Osteoblast (primary cell): Measurements from ENCODE around the gene CLCN5. TPM values are rescaled to one million over a fixed set of nuclear protein-coding genes. Genes with fewer than 3 reads are reported as not detected.

Experiments
- DNase-seq: peaks from one replicate; pipeline ENCODE4 v3.0.0; 2011; ENCODE audit warnings: low spot score, mixed read lengths; ENCODE audit not compliant: insufficient read length; ENCODE audit errors: missing footprints
- H2AFZ ChIP-seq: 2 replicates; pipeline ENCODE4 v1.6.0; 2011; ENCODE audit warnings: mild to moderate bottlenecking, low read length
- H3K27ac ChIP-seq: 2 replicates; pipeline ENCODE4 v1.5.1; 2011; ENCODE audit warnings: mild to moderate bottlenecking, low read depth, low read length, moderate library complexity
- H3K27me3 ChIP-seq: 2 replicates; pipeline ENCODE4 v1.6.0; 2012; ENCODE audit warnings: mild to moderate bottlenecking, control low read depth, inconsistent platforms, low read length, moderate library complexity; ENCODE audit not compliant: insufficient read depth
- H3K36me3 ChIP-seq: 2 replicates; pipeline ENCODE4 v1.5.1; 2011; ENCODE audit warnings: mild to moderate bottlenecking, low read length, control low read depth, moderate library complexity; ENCODE audit not compliant: insufficient read depth
- H3K4me1 ChIP-seq: 2 replicates; pipeline ENCODE4 v1.5.1; 2011; ENCODE audit warnings: mild to moderate bottlenecking, low read length, control low read depth, moderate library complexity; ENCODE audit not compliant: insufficient read depth
- H3K4me2 ChIP-seq: 2 replicates; pipeline ENCODE4 v1.6.0; 2011; ENCODE audit warnings: mild to moderate bottlenecking, low read length; ENCODE audit not compliant: insufficient read depth
- H3K4me3 ChIP-seq: fragments of 200-600 bp; sonication (generic); 3 replicates; pipeline ENCODE4 v1.5.1; 2012; ENCODE audit warnings: mild to moderate bottlenecking, low read length, inconsistent platforms; ENCODE audit not compliant: insufficient read depth
- H3K79me2 ChIP-seq: 2 replicates; pipeline ENCODE4 v1.6.0; 2012; ENCODE audit warnings: mild to moderate bottlenecking, low read length, control low read depth, inconsistent platforms; ENCODE audit not compliant: insufficient read depth
- H3K9me3 ChIP-seq: 2 replicates; pipeline ENCODE4 v1.5.1; 2011; ENCODE audit warnings: low read depth, low read length, control low read depth
- H4K20me1 ChIP-seq: 2 replicates; pipeline ENCODE4 v1.6.0; 2012; ENCODE audit warnings: mild to moderate bottlenecking, low read length, control low read depth; ENCODE audit not compliant: insufficient read depth
- CTCF ChIP-seq: IDR thresholded peaks from 2 replicates; pipeline ENCODE4 v1.5.1; 2011; ENCODE audit warnings: mild to moderate bottlenecking, low read depth, low read length, moderate library complexity; ENCODE audit errors: extremely low read depth
- total RNA-seq: library from RNA; depleted of rRNA; stranded (reverse); fragments of >200 nt; gene quantifications from 2 replicates; pipeline ENCODE4 v1.2.3, GENCODE V29; 2012

Gene CLCN5
- total RNA-seq, 1 donor: 13.0 TPM

- Histone ChIP-seq H3K4me1 (no peaks in the 10 kb centered on the region), H4K20me1 (no peaks in the 10 kb centered on the region)
These were observed 174.7 kb downstream of the CLCN5 start for GRCh38 chrX:50097071-50097470.

GRCh38 chrX:50098241-50098640, 175.8 kb downstream of the CLCN5 start:
- Histone ChIP-seq H4K20me1 (no peaks in the 10 kb centered on the region), H3K27me3 (peaks cover 4% of the 10 kb centered on the region), H3K9me3 (no peaks in the 10 kb centered on the region), H3K79me2 (no peaks in the 10 kb centered on the region), H3K36me3 (no peaks in the 10 kb centered on the region), H3K4me2 (no peak overlapping the region), H3K4me3 (no peak overlapping the region), H3K27ac (no peak overlapping the region), H3K4me1 (no peaks in the 10 kb centered on the region), H2AFZ (no peak overlapping the region)
- no peak for TF ChIP-seq CTCF
- no peak for DNase-seq

More at GRCh38 chrX:50097071-50097470, 174.7 kb downstream of the CLCN5 start:
- Histone ChIP-seq H3K4me3 (no peak overlapping the region), H3K27ac (no peak overlapping the region), H3K27me3 (peaks cover 4% of the 10 kb centered on the region), H3K79me2 (no peaks in the 10 kb centered on the region), H3K4me2 (no peak overlapping the region), H3K36me3 (no peaks in the 10 kb centered on the region), H2AFZ (no peak overlapping the region), H3K9me3 (no peaks in the 10 kb centered on the region)
- TF ChIP-seq CTCF: no peak
- no peak for DNase-seq

- DNase-seq: no peak
- TF ChIP-seq CTCF: no peak
- H3K4me2 ChIP-seq: no peak overlapping the region
These were observed 176.4 kb downstream of the CLCN5 start for GRCh38 chrX:50098749-50099148.

GRCh38 chrX:50099331-50099730, 176.9 kb downstream of the CLCN5 start:
- H4K20me1 ChIP-seq: no peaks in the 10 kb centered on the region
- H3K4me1 ChIP-seq: no peaks in the 10 kb centered on the region
- H3K27me3 ChIP-seq: peaks cover 4% of the 10 kb centered on the region
- TF ChIP-seq CTCF: no peak
- no peaks in the 10 kb centered on the region for H3K79me2 ChIP-seq
- H2AFZ ChIP-seq: no peak overlapping the region
- H3K4me2 ChIP-seq: no peak overlapping the region
- no peaks in the 10 kb centered on the region for H3K9me3 ChIP-seq
- no peak overlapping the region for H3K4me3 ChIP-seq
- no peaks in the 10 kb centered on the region for H3K36me3 ChIP-seq
- no peak overlapping the region for H3K27ac ChIP-seq
- no peak for DNase-seq

More at GRCh38 chrX:50098749-50099148, 176.4 kb downstream of the CLCN5 start:
- H3K4me1 ChIP-seq: no peaks in the 10 kb centered on the region
- no peaks in the 10 kb centered on the region for H3K79me2 ChIP-seq
- peaks cover 4% of the 10 kb centered on the region for H3K27me3 ChIP-seq
- no peaks in the 10 kb centered on the region for H4K20me1 ChIP-seq
- no peak overlapping the region for H2AFZ ChIP-seq
- H3K9me3 ChIP-seq: no peaks in the 10 kb centered on the region
- H3K36me3 ChIP-seq: no peaks in the 10 kb centered on the region
- H3K4me3 ChIP-seq: no peak overlapping the region
- H3K27ac ChIP-seq: no peak overlapping the region
